GM21528 (cell line): ENCODE measurements around the gene TMEM138.

Experiments used
- ATAC-seq: cut with Tn5 transposase; IDR thresholded peaks from one replicate; pipeline ENCODE4 v1.9.1; 2021; ENCODE audit warnings: mild to moderate bottlenecking, moderate library complexity; ENCODE audit not compliant: unreplicated experiment, low FRiP score

Gene TMEM138

GRCh38 chr11:61340979-61341378, 21.2 kb upstream of the TMEM138 start:
- no peak for ATAC-seq

GRCh38 chr11:61341706-61342105, 20.5 kb upstream of the TMEM138 start:
- no peak for ATAC-seq

- no peak for ATAC-seq
Measured at GRCh38 chr11:61342207-61342803, 19.9 kb upstream of the TMEM138 start.

GRCh38 chr11:61343792-61344745, 18.1 kb upstream of the TMEM138 start:
- no peak for ATAC-seq

GRCh38 chr11:61345170-61345610, 17.0 kb upstream of the TMEM138 start:
- ATAC-seq = no peak

GRCh38 chr11:61345954-61346843, 16.0 kb upstream of the TMEM138 start:
- ATAC-seq = no peak

- no peak for ATAC-seq
Measured at GRCh38 chr11:61347916-61348461, 14.2 kb upstream of the TMEM138 start.

GRCh38 chr11:61349189-61349751, 12.9 kb upstream of the TMEM138 start:
- ATAC-seq = no peak

GRCh38 chr11:61349916-61350315, 12.3 kb upstream of the TMEM138 start:
- no peak for ATAC-seq

- no peak for ATAC-seq
Measured at GRCh38 chr11:61350336-61350735, 11.8 kb upstream of the TMEM138 start.

- ATAC-seq = no peak
Measured at GRCh38 chr11:61350803-61351202, 11.4 kb upstream of the TMEM138 start.

GRCh38 chr11:61352038-61352437, 10.1 kb upstream of the TMEM138 start:
- no peak for ATAC-seq

GRCh38 chr11:61353131-61354067, 8.8 kb upstream of the TMEM138 start:
- no peak for ATAC-seq

- no peak for ATAC-seq
Measured at GRCh38 chr11:61354208-61354607, 8.0 kb upstream of the TMEM138 start.

- no peak for ATAC-seq
Measured at GRCh38 chr11:61356706-61357105, 5.5 kb upstream of the TMEM138 start.

GRCh38 chr11:61357233-61357893, 4.8 kb upstream of the TMEM138 start:
- peak; percentile 48 for ATAC-seq

- no peak for ATAC-seq
Measured at GRCh38 chr11:61357894-61358239, 4.3 kb upstream of the TMEM138 start.

GRCh38 chr11:61358566-61358965, 3.6 kb upstream of the TMEM138 start:
- ATAC-seq = no peak

- ATAC-seq = no peak
Measured at GRCh38 chr11:61359516-61359915, 2.7 kb upstream of the TMEM138 start.
